HG02840 (cell line): ENCODE results near the gene HSFX2.
"Not testable (repeated sequence)": the region's sequence is repeated elsewhere in the genome, so short reads cannot be mapped to it uniquely, and the experiment has no call there.

ENCODE experiments used
- ATAC-seq: cut with Tn5 transposase; IDR thresholded peaks from one replicate; pipeline ENCODE4 v1.9.1; 2021; ENCODE audit warnings: mild to moderate bottlenecking, moderate library complexity, moderate number of reproducible peaks; ENCODE audit not compliant: unreplicated experiment, low FRiP score

Gene HSFX2

DNA sequence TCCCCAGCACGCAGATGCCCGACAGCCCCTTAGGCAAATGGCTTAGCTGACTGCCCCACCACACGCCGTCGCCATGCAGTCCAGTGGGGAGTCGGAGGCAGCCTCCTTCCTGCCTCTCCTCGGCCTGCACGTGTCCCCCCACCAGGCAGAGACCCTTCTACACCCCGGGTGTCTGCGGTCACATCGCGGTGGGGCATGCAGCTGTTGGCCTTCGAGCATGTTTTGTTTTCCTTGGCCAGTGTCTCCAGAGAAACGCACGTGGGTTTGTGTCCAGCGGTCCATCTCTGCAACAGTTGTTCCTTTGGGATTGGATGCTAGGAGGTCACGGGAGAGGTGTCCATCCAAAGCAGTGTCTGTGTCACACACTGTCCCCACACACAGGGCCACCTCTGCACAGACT, at the start of gene HSFX2:
Gene HSFX2 (minus strand): TSS at position 101 of the 400 bp plus-strand sequence. CDS start 614 bp downstream, outside the sequence.
- not testable (repeated sequence) for ATAC-seq

DNA sequence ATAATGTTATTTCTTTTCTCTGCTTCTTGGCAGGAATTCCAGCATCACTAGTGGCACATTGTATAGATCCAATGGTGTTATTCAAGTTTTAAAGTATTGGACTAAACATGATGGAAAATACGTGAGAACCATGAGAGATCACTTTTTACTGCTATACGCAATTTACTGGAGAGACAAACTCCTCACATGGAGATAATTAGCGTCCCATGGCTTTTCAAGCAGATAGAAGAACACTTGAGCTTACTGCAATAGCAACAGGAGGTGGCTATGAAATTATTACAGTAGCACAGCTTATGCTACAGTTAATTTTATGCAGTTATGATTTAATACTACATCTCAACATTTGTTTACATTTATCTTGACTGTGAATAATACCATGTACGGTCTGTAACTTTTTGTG, 48.4 kb upstream of the HSFX2 start:
- ATAC-seq: no peak

DNA sequence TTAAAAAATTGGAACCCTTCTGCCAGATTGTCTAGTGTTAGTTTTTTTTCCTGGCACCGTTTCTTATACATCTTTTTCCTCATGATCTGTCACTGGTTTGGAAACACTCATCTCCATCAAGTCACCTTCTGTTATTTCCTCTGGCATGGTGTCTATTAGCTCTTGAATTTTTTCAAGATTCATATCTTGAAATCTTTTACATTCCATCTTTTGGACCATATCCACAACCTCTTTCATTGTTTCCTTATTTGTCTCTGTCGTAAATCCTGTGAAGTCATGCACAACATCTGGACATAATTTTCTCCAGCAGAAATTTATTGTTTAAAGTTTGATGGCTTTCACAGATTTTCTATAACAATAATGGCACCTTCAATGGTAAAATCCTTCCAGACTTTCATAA, 46.7 kb upstream of the HSFX2 start:
- ATAC-seq: no peak

DNA sequence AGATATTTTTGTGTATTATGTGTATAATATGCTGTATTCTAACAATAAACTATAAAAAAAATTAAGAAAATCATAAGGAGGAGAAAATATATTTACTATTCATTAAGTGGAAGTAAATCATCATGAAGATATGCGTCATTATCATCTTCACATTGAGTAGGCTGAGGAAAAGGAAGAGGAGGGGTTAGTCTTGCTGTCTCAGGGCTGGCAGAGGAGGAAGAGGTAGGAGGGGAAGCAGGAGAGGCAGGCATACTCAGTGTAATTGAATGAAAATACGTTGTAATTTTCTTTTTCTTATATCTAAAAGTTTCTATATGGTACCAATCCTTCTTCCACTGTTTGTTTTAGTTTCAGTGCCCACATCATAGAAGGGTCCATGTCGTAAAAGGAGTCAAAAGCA, 46.3 kb upstream of the HSFX2 start:
- no peak for ATAC-seq

GRCh38 chrX:149639568-149639967, 44.5 kb upstream of the HSFX2 start:
- ATAC-seq: no peak

DNA sequence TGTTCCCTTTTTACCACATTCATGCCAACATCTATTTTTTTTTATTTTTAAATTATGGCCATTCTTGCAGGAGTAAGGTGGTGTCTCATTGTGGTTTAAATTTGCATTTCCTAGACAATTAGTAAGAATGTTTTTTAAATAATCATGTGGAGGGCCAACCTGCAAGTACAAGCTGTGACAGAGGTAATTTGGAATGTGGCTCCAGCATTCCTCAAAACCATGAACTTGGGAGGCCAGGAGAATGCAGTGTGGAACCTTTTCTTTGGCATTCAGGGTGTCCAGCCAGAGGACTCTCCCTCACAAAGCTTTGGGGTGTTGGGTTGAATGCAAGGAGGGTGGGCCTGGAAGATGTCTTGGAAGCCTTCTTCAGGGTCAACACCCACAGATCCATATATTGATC, 43.7 kb upstream of the HSFX2 start:
- no peak for ATAC-seq

DNA sequence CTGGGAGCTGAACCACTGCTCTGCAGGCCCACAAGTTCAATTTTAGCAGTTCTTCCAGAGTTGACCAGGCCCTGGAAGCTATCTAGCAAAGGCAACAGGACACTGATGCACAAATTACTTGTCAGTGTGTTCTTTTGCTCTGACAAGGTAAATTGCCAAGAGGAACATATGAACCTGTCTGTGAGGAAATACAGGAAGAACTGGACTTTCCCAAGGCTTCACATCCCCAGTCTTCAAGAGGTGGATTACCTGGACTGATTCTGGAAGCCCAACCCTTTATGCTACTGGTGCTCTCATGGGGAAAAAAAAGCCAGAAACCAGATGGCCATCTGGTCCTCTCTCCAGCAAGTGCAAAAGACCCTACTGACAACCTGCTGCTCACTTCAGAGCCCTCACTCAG, 38.4 kb upstream of the HSFX2 start:
- no peak for ATAC-seq

- peak; percentile 88 for ATAC-seq
These were observed 36.4 kb upstream of the HSFX2 start, which contains the start of gene TMEM185A for GRCh38 chrX:149631234-149632165. TSS of gene TMEM185A (minus strand) at chrX:149631792. CDS start at chrX:149631580, 212 bp downstream.

DNA sequence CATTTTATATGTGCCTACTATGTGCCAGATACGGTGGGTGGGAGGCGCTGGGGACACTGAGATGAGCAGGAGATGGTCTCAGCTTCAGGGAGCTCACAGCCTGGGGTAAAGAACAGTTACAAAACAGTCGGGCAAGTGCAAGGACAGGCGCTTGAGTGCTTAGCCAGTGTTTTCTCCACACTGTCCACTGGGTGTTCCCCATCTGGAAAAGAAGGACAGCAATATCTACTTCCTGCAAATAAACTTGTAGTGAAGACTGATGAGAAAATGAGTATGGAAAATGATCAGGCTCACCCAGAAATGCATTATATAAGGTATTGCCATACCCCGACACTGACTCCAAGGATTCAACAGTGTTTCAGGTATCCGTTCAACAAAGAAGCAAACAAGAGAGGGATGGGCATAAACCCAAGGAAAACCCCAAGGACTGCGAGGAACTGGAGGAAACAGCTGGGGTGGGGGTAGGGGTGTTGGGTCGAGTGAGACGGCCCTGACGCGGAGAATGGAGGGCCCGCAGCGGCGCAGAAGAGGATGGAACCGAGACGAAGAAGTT, 35.6 kb upstream of the HSFX2 start:
- no peak for ATAC-seq

GRCh38 chrX:149629730-149630387, 34.7 kb upstream of the HSFX2 start:
- no peak for ATAC-seq

DNA sequence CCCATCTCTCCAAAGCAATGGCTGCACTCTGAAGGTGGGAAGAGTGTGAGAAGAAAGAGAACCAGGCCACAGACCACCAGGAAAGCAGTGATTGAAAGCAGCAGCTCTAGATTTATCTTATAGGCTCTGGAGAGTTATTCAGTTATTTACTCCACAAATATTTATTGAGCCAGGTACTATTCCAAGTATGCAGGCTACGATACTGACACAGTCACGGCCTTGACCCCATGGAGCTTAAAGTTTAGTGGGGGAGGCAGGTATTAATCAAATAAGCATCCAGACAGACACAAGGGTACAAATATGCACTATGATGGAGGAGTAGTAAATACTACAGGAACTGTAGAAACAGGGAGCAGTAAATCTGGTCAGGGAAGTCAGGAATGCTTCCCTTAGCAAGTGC, 33.7 kb upstream of the HSFX2 start:
- no peak for ATAC-seq

DNA sequence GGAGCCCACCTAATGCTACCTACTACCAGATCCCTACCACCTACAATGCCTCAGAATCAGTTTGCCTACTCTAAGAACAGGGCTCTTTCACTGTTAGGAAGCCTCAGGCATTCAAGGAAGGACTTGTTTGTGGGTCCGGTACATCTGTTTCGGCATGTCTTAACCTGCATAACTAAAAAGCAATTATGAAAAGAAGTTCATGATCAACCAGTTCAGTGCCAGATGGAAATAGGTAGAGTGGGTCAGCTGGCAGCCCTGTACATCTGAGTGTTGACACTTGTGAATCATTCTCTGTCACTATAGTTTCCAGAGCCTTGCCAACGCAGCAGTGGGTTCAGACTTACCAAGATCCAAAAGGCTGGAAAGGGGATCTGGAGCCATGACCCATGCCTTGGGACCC, 33.2 kb upstream of the HSFX2 start:
- no peak for ATAC-seq

DNA sequence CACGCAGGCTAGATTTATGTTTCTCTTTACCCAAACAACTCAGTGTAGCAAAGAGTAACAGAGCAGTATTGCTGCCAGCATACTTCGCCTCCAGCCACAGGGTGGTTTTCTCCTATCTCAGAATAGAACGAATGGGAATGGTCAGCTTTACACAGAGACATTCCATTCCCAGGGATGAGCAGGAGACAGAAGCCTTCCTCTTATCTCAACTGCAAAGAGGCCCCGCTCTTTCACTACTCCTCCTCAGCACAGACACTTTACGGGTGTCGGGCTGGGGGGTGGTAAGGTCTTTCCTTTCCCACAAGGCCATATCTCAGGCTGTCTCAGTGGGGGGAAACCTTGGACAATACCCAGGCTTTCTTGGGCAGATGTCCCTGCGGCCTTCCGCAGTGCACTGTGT, 31.7 kb upstream of the HSFX2 start:
- ATAC-seq: not testable (repeated sequence)

DNA sequence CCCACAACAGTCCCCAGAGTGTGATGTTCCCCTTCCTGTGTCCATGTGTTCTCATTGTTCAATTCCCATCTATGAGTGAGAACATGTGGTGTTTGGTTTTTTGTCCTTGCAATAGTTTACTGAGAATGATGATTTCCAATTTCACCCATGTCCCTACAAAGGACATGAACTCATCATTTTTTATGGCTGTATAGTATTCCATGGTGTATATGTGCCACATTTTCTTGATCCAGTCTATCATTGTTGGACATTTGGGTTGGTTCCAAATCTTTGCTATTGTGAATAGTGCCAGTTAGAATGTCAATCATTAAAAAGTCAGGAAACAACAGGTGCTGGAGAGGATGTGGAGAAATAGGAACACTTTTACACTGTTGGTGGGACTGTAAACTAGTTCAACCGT, 24.5 kb upstream of the HSFX2 start:
- ATAC-seq: not testable (repeated sequence)

DNA sequence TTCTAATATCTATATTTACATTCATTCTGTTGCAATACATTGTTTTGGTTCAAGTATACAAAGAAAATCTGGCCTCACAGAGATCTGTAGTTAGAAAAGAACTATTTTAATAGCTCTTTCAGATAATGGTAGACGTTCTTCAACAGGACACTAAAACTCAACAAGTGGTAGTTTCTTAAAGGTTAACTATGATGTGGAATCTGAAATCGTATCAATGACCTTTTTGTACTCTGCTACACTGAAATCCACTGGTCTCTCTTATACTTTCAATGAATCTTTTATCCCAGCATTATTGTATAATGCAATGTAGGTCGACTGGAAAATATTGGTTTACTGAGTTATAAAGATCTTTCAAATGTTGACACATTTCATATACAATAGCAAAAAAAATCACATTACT, 23.8 kb upstream of the HSFX2 start:
- ATAC-seq: no peak

- ATAC-seq: no peak
These were observed 16.6 kb upstream of the HSFX2 start for GRCh38 chrX:149611623-149612175.

GRCh38 chrX:149610511-149610910, 15.4 kb upstream of the HSFX2 start:
- no peak for ATAC-seq

- no peak for ATAC-seq
These were observed 12.6 kb upstream of the HSFX2 start for GRCh38 chrX:149607699-149608098.

- not testable (repeated sequence) for ATAC-seq
These were observed 10.3 kb upstream of the HSFX2 start for GRCh38 chrX:149605248-149605885.

DNA sequence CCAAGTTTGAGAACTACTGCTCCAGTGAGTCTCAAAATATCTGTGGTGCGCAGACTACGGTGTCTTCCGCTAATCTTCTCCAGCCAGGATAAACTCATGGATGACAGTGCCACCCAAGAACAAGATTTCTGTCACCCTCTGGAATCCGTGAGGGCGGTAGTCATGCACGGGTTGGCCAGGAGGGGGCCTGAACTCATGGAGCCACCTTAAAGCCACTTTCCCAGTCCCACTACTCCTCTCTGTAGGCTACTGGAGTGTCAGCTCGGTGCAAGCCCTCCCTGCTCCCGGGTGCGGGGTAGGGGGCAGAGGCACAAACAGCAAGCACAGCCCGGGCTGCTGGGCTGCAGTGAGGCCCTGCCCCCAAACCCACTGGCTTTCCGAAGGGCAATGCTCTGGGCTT, 3.5 kb upstream of the HSFX2 start:
- not testable (repeated sequence) for ATAC-seq
